CD4-positive, alpha-beta T cell treated with Interleukin-15 for 1 hour (primary cell): ENCODE results near the gene ITM2B.
"Not testable (repeated sequence)": the region's sequence is repeated elsewhere in the genome, so short reads cannot be mapped to it uniquely, and the experiment has no call there.

Experiments
- DNase-seq: peaks from one replicate; pipeline ENCODE4 v3.0.0-alpha.2; 2020

The ITM2B gene

GRCh38 chr13:48233046-48233888 is at the start of gene ITM2B:
Gene ITM2B (plus strand): TSS chr13:48233206. CDS start chr13:48233361, 155 bp downstream.
- DNase-seq = peak; percentile 66

DNA sequence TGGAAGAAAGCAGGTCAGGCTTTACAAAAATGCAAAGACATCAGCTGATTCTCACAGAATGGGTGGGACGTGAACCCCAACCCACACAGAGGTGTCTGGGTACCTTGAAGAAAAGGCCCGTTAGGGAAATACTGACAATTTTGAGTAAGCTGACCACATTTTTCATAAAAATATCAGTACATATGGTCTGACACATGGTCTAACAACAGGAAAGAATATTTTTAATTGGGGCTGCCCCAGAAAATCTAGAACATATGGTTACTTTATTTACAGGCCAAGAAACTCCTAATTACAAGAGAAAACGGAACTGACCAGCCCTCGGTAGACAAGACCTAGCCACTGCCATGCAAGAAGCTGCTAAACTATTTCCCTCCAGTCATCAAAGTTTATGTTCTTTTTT is 48.7 kb upstream of the ITM2B start:
- DNase-seq = no peak

- no peak for DNase-seq
These were observed 48.0 kb upstream of the ITM2B start for GRCh38 chr13:48185018-48185417.

DNA sequence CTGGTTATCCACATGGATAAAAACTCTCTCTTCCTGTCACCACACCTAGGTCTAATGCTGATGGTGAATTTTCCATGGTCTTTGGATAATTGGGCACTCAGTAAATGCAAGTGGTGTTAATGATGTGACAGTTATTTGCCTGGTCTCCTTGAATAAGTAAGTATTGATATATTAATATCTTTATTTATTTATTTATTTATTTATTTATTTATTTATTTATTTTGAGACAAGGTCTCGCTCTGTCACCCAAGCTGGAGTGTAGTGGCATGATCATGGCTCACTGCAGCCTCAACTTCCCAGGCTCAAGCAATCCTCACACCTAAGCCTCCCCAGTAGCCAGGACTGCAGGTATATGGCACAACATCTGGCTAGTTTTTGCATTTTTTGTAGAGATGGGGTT is 46.3 kb upstream of the ITM2B start:
- no peak for DNase-seq

DNA sequence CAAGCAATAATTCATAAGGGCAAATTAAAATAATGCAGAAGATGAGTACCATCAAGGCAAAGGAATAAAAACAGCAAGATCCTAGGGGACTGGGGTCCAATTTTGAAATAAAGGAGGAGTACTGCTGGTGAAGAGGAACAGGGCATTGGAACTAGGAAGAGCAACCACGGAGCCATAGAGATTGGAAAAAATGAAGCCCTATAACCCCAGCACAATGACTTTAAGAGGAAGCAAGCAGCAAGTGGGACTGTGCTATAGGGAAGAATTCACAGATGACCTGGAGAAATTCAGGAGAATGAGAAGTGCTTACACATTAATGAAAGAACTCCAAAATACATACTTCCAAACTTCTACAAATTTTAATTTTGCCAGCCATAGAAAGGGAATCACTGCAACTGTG is 44.9 kb upstream of the ITM2B start:
- DNase-seq = no peak

GRCh38 chr13:48188601-48189000 is 44.4 kb upstream of the ITM2B start:
- no peak for DNase-seq

DNA sequence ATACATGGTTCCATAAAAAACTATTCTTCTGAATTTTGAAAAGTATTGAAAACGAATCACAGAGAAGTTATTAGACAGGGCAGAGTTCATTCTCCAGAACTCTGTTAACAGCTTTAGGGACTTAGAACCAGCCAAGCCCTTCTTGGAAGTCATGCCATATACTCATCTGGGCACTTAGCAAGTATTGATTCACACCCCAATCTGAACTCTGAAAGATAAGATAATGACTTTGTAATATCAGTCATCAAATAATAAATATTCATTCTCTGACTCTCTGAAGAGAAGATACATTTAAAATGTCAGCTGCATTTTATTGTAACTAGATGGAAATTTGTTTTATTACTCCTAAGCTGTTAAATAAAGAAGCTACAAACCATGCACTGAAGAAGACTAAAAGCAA is 43.8 kb upstream of the ITM2B start:
- no peak for DNase-seq

- no peak for DNase-seq
These were observed 40.5 kb upstream of the ITM2B start for GRCh38 chr13:48192411-48192935.

- no peak for DNase-seq
These were observed 38.6 kb upstream of the ITM2B start for GRCh38 chr13:48194379-48194754.

DNA sequence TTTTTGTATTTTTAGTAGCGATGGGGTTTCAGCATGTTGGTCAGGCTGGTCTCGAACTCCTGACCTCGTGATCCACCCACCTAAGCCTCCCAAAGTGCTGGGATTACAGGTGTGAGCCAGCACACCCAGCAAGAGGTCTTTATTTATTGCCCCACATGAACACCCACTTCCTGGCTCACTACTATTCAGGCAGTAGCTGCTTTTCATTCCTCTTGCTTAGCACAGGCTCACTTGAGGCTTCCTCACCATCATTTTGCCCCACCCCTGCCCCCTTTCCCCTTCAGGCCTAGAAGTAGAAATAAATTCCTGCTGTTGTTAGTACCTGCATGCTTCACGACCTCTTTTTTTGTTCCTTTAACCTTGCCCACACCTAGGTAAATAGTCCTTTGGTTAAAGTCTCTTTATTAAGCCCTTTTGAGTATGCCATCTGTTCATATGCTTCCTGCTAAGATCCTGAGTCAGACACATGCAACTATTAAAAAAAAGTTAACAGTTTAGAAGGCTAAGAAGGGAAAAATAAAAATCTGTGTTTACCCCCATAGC is 33.5 kb upstream of the ITM2B start:
- no peak for DNase-seq

GRCh38 chr13:48201044-48201443 is 32.0 kb upstream of the ITM2B start:
- DNase-seq = no peak

DNA sequence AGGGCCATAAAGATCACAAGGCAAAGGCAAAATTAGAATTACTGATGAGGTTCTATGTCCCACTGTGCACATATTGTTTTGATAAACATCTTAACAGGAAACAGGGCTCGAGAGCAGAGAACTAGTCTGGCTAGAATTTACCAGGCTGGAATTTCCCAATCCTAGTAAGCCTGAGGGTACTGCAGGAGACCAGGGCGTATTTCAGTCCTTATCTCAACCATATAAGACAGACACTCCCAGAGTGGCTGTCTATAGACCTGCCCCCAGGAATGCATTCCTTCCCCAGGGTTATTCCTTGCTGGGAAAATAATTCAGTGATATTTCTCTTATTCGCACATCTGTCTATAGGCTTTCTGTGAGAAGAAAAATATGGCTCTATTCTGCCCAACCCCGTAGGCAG is 25.8 kb upstream of the ITM2B start:
- DNase-seq = not testable (repeated sequence)

GRCh38 chr13:48210178-48210577 is 22.8 kb upstream of the ITM2B start:
- no peak for DNase-seq

DNA sequence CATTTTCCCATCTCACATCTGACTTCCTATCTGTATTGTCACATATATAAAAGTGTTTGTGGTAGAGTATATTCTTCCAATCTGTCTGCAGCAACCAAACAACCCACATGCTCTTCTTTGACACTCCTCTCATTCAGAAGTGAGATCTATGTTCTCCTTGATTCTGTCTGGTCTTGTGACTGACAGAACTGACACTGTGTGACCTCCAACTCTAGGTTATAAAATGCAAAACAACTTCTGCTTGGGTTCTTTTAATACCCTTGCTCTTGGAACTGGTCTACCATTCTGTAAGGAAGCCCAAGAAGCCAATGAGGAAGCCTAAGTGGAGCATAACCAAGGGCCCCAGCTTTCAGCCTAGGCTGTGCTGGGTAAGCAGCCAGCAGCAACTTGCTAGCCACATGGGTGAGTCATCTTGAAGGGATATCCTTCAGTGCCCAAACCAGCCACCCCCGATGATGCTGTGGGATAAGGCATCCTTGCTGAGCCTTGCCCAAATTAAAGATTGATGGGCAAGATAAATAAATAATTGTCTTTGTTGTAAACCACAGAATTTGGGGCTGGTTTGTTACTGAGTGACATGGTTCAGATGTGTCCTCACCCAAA is 18.4 kb upstream of the ITM2B start:
- no peak for DNase-seq

GRCh38 chr13:48215511-48216203 is 17.3 kb upstream of the ITM2B start:
- not testable (repeated sequence) for DNase-seq

DNA sequence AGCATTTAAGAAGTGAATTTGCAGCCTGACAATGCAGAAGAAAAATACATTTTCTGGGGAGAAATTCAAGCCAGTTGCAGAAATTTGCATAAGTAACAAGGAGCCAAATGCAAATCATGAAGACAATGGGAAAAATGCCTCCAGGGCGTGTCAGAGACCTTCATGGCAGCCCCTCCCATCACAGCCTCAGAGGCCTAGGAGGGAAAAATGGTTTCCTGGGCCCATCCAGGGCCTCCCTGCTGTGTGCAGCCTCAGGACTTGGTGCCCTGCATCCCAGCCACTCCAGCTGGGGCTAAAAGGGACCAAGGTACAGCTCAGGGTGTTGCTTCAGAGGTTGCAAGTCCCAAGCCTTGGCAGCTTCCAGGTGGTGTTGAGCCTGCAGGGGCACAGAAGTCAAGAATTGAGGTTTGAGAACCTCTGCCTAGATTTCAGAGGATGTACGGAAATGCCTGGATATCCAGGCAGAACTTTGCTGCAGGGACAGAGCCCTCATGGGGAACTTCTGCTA is 16.7 kb upstream of the ITM2B start:
- DNase-seq = no peak

- no peak for DNase-seq
These were observed 12.4 kb upstream of the ITM2B start for GRCh38 chr13:48220592-48220980.

GRCh38 chr13:48220981-48221685 is 11.9 kb upstream of the ITM2B start:
- DNase-seq = no peak

DNA sequence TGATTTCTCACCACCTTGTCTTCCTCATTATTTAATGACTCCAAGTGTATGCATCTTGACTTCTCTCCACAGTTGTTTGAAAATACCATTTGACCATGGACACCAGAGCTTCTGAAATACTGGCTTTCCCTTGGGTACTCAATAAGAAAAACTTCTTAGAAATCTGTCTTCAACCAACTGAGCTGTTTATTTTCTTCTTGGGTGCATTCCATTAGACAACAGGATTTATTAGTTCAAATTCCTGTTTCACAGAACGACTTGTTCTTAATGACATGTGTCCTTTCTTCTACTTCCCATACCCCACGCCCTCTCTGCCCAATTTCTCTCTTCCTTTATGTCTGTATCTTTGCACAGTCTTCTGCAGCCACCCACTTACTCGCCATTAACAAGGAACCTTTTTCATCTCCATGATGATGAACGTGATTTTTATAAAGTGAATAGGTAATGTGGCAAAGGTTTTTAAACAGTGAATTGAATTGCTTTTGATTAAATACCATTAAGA is 11.3 kb upstream of the ITM2B start:
- DNase-seq = no peak

DNA sequence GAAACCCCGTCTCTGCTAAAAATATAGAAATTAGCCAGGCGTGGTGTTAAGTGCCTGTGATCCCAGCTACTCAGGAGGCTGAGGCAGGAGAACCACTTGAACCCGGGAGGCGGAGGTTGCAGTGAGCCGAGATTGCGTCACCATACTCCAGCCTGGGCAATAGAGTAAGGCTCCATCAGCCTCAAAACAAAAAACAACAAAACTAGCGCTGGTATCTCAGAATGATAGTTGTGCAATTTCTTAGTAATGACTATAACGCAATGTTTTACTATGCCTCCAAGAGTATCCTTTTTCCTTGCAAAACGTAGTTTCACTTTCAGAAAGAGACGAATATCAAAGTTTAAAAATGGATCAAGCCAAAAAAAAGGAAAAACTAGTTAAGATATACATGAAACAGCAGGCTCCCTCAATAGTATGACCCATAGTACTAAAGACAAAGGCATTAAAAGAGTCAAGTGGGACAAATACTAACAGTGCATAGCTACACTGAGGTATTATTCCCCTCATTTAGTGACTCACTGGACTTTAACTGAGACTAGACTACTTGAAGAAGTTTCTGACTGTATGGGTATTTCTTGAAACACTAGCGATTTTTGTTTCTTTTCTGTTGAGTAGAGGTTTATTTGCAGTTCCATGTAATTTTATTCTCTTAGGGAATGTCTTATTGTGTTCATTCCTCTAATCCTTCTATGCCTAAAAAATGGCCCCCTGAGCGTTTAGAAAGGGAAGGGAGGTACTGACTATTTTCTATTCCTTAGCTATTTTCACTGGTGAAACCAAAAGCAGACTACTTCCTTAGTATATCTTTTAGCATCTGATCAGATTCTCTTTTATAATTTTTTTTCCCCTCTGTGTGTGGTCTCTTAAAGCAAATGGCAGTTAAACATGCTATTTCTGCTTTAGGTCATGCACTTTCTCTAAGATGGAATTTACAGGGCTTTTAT is 10.4 kb upstream of the ITM2B start:
- no peak for DNase-seq

DNA sequence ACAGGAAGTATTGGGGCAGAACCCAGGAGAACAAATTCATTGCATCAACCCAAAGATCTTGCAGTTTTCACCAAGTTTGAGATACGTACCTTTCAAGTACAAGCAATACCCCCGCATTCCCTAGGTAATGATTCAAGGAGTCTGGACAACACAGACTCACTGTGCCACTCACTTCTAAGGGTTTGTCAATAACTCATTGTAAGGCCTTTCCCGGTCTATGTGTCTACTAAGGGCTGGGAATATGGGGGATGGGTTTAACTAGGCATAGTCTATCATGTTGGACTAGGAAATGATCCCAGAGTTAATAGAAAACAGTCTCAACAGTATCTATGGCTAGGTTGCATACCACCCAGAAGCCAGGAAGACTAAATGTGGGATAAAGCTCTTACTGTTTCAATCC is 8.3 kb upstream of the ITM2B start:
- no peak for DNase-seq
